MM.1S (cell line): ENCODE results near the gene MSI2.

ENCODE experiments used
- EZH2phosphoT487 ChIP-seq: fragments of 300-600 bp; sonication (generic); IDR thresholded peaks from 2 replicates; pipeline ENCODE4 v1.6.1; 2018; ENCODE audit warnings: antibody characterized with exemption, low read length
- TF ChIP-seq, protein P1 (sequence below): fragments of 300-600 bp; sonication (generic); IDR thresholded peaks from 2 replicates; pipeline ENCODE4 v1.5.1; 2016; ENCODE audit warnings: antibody characterized with exemption, low read length, mixed read lengths

DNA sequence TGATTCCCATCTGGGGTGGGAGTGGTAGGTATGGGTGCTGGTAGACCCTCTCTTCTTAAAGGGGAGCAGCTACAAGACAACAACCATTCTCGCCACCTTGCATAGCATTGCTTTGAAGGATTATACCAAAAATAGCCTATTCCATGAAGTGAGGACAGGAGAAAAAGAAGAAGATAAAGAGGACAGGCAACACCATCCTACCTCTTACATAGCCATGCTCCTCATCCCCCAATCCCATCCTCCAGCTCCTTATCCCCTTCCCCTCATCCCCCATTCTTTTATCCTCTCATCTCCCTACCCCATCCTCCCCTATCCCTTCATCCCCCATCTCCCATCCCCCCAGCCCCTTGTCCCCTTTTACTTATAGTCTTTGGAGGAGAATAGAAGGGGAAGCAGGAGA, 459.7 kb downstream of the MSI2 start:
- TF ChIP-seq, protein P1, sequence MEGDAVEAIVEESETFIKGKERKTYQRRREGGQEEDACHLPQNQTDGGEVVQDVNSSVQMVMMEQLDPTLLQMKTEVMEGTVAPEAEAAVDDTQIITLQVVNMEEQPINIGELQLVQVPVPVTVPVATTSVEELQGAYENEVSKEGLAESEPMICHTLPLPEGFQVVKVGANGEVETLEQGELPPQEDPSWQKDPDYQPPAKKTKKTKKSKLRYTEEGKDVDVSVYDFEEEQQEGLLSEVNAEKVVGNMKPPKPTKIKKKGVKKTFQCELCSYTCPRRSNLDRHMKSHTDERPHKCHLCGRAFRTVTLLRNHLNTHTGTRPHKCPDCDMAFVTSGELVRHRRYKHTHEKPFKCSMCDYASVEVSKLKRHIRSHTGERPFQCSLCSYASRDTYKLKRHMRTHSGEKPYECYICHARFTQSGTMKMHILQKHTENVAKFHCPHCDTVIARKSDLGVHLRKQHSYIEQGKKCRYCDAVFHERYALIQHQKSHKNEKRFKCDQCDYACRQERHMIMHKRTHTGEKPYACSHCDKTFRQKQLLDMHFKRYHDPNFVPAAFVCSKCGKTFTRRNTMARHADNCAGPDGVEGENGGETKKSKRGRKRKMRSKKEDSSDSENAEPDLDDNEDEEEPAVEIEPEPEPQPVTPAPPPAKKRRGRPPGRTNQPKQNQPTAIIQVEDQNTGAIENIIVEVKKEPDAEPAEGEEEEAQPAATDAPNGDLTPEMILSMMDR, result no peak
- no peak for TF ChIP-seq EZH2phosphoT487
